ENCODE results near the gene IKZF1.

DNA sequence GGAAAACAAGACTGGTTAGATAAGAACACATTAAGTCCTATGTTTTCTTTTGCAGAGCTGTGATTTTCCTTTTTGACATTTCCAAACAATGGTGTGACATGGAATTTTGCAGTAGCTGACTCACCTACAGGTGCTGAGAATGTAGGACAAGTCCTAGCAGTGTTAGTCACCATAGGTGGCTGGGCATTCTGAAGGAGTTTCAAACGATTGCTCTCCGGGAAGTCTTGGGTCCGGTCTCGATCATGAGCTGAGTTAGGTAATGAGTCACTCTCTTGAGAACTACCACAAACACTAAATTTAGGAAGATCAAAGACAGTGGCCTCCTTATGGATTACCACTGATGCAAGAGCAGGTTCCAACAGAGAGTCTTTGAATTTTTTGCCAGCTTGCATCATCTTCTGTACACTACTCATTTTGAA is 142.0 kb downstream of the IKZF1 start:
- TF ChIP-seq, protein P1, sequence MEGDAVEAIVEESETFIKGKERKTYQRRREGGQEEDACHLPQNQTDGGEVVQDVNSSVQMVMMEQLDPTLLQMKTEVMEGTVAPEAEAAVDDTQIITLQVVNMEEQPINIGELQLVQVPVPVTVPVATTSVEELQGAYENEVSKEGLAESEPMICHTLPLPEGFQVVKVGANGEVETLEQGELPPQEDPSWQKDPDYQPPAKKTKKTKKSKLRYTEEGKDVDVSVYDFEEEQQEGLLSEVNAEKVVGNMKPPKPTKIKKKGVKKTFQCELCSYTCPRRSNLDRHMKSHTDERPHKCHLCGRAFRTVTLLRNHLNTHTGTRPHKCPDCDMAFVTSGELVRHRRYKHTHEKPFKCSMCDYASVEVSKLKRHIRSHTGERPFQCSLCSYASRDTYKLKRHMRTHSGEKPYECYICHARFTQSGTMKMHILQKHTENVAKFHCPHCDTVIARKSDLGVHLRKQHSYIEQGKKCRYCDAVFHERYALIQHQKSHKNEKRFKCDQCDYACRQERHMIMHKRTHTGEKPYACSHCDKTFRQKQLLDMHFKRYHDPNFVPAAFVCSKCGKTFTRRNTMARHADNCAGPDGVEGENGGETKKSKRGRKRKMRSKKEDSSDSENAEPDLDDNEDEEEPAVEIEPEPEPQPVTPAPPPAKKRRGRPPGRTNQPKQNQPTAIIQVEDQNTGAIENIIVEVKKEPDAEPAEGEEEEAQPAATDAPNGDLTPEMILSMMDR (IDR thresholded peaks at IDR 0.05) = no peak
- TF ChIP-seq POLR2A (IDR thresholded peaks at IDR 0.05) = no peak
- TF ChIP-seq POLR2AphosphoS5 (IDR thresholded peaks at IDR 0.05) = no peak
